K562 (cell line): Measurements from ENCODE around the gene CSNK2A1. TPM values are rescaled to one million over a fixed set of nuclear protein-coding genes. Genes with fewer than 3 reads are reported as not detected.

Experiments
- ATAC-seq: fragments of 200-7000 bp; cut with Tn5 transposase; 3 replicates; pipeline ENCODE4 v1.9.1; 2020; ENCODE audit warnings: moderate library complexity
- BruUV-seq: library from RNA; stranded (reverse); fragments of 400-500 nt; replicated peaks from 2 replicates; lab custom pipeline; 2021; lab: Mats Ljungman, UMichigan
- CTCF ChIA-PET: fragments of 300-600 bp; formaldehyde crosslinking; extraction: SDS; loops from one replicate; lab custom pipeline; 2021; ENCODE audit warnings: low intra/inter-chr PET ratio; lab: Yijun Ruan, JAX
- POLR2A ChIA-PET: fragments of 300-600, 350-650 bp; sonication (Branson Sonifier 250); formaldehyde crosslinking; extraction: SDS; loops from one replicate; lab custom pipeline; 2021; ENCODE audit warnings: antibody characterized with exemption, inconsistent platforms; lab: Yijun Ruan, JAX
- DNase-seq, 4 experiments: peaks; one replicate each; pipeline versions ENCODE4 v3.0.0 to v3.0.0-alpha.2; 2011 to 2018; ENCODE audit warnings: low spot score in 3 of 4, mixed read lengths in 3 of 4; ENCODE audit errors: extremely low read depth in 1 of 4
- FAIRE-seq: peaks from 2 replicates; lab custom pipeline; 2011; peaks lifted over from hg19 to GRCh38; lab: Jason Lieb, UNC
- H2AFZ ChIP-seq: 2 replicates; pipeline ENCODE4 v1.6.0; 2011; ENCODE audit warnings: low read depth, low read length, control low read depth, inconsistent platforms
- H3K27ac ChIP-seq: fragments of 200-600 bp; 3 replicates; pipeline ENCODE4 v1.8.0; 2011; ENCODE audit warnings: low read depth, mild to moderate bottlenecking, control low read depth, inconsistent platforms, low read length, moderate library complexity, mixed read lengths; ENCODE audit errors: extremely low read depth
- H3K27me3 ChIP-seq, 2 experiments: fragments of 300-600 bp in 1 of 2; 2 replicates in 1 of 2; 3 replicates in 1 of 2; pipeline versions ENCODE4 v1.6.0 to v1.8.0; 2011; ENCODE audit warnings: inconsistent platforms in 2 of 2, low read length in 2 of 2, mild to moderate bottlenecking in 1 of 2, mixed read lengths in 1 of 2, moderate library complexity in 1 of 2; ENCODE audit not compliant: control insufficient read depth in 2 of 2, insufficient read depth in 2 of 2
- H3K36me3 ChIP-seq: fragments of 300-600 bp; 3 replicates; pipeline ENCODE4 v1.8.0; 2011; ENCODE audit warnings: mild to moderate bottlenecking, low read length, inconsistent platforms; ENCODE audit not compliant: control insufficient read depth, insufficient read depth
- H3K4me1 ChIP-seq, 2 experiments: fragments of 200-600 bp in 1 of 2; replicated peaks in 1 of 2; 2 replicates in 1 of 2; 3 replicates in 1 of 2; pipeline versions ENCODE4 v1.5.1 to v1.8.0; 2011; ENCODE audit warnings: inconsistent platforms in 2 of 2, low read length in 2 of 2, mild to moderate bottlenecking in 1 of 2, mixed read lengths in 1 of 2, moderate library complexity in 1 of 2; ENCODE audit not compliant: control insufficient read depth in 2 of 2, insufficient read depth in 2 of 2
- H3K4me2 ChIP-seq: 2 replicates; pipeline ENCODE4 v1.6.1; 2011; ENCODE audit warnings: low read length, control low read depth, inconsistent platforms, mixed read lengths; ENCODE audit not compliant: insufficient read depth
- H3K4me3 ChIP-seq: fragments of 200-600 bp; sonication (generic), shearing (Covaris generic); 2 replicates; pipeline ENCODE4 v1.5.1; 2016; ENCODE audit warnings: control low read depth, inconsistent platforms
- H3K79me2 ChIP-seq: fragments of 200-600 bp; 3 replicates; pipeline ENCODE4 v1.8.0; 2011; ENCODE audit warnings: low read length, inconsistent platforms; ENCODE audit not compliant: control insufficient read depth, insufficient read depth
- H3K9ac ChIP-seq, 2 experiments: 2 replicates each; pipeline versions ENCODE4 v1.6.0 to v1.6.1; 2011; ENCODE audit warnings: low read depth in 2 of 2, low read length in 2 of 2, control low read depth in 1 of 2, inconsistent platforms in 1 of 2, mild to moderate bottlenecking in 1 of 2, mixed read lengths in 1 of 2; ENCODE audit not compliant: insufficient read depth in 1 of 2
- H3K9me1 ChIP-seq: one replicate; pipeline ENCODE4 v1.6.0; 2011; ENCODE audit warnings: inconsistent platforms, mild to moderate bottlenecking, low read length, moderate library complexity; ENCODE audit not compliant: control insufficient read depth, insufficient read depth
- H3K9me3 ChIP-seq: replicated peaks from 2 replicates; pipeline ENCODE4 v1.5.1; 2011; ENCODE audit warnings: low read depth, low read length, inconsistent platforms; ENCODE audit not compliant: control insufficient read depth, insufficient read depth
- H4K20me1 ChIP-seq: replicated peaks from 2 replicates; pipeline ENCODE4 v1.6.1; 2011; ENCODE audit warnings: low read length, inconsistent platforms, mixed read lengths; ENCODE audit not compliant: control insufficient read depth, insufficient read depth
- BCOR ChIP-seq: fragments of 450-650 bp; IDR thresholded peaks from 2 replicates; pipeline ENCODE4 v1.6.1; 2016
- CEBPZ ChIP-seq: fragments of 150-350 bp; IDR thresholded peaks from 2 replicates; pipeline ENCODE4 v1.6.1; 2014; ENCODE audit warnings: low read depth, mild to moderate bottlenecking, low read length, borderline replicate concordance
- GATAD2A ChIP-seq: fragments of 450-650 bp; IDR thresholded peaks from 2 replicates; pipeline ENCODE4 v1.6.1; 2017
- RBM25 ChIP-seq: fragments of 200-400 bp; formaldehyde crosslinking; IDR thresholded peaks from 2 replicates; pipeline ENCODE4 v1.6.1; 2018; ENCODE audit warnings: low read length, low read depth, moderate library complexity; ENCODE audit not compliant: severe bottlenecking
- RFX7 ChIP-seq: fragments of 250-450 bp; sonication (Bioruptor Pico); IDR thresholded peaks from 2 replicates; pipeline ENCODE4 v1.5.1; 2021; ENCODE audit warnings: mild to moderate bottlenecking
- RREB1 ChIP-seq: fragments of 250-450 bp; sonication (Bioruptor Pico); IDR thresholded peaks from 2 replicates; pipeline ENCODE4 v1.4.0; 2020
- ZBTB43 ChIP-seq: sonication (generic); formaldehyde crosslinking; IDR thresholded peaks from 2 replicates; pipeline ENCODE4 v1.8.0; 2023; ENCODE audit warnings: mild to moderate bottlenecking, missing genetic modification reagents
- ZC3H4 ChIP-seq: sonication (generic); formaldehyde crosslinking; IDR thresholded peaks from 2 replicates; pipeline ENCODE4 v1.9.0; 2021; ENCODE audit warnings: missing genetic modification reagents, borderline replicate concordance
- ZFP91 ChIP-seq: sonication (generic); formaldehyde crosslinking; IDR thresholded peaks from 2 replicates; pipeline ENCODE4 v1.8.0; 2022; ENCODE audit warnings: mild to moderate bottlenecking, missing genetic modification reagents
- WGBS: fragments of 100-300 bp; shearing (Covaris generic); methylation state at CpG from one replicate; pipeline ENCODE4 v1.1.6; 2016; ENCODE audit warnings: low coverage, mixed read lengths; ENCODE audit not compliant: insufficient coverage; ENCODE audit errors: missing lambda C conversion rate; 5-methylcytosine and 5-hydroxymethylcytosine counted together
- in situ Hi-C: fragments of 300-500 bp; cut with MboI; formaldehyde crosslinking; loops from 4 replicates; pipeline ENCODE4 v1.15.0; 2018; ENCODE audit warnings: inconsistent platforms, mixed read lengths
- intact Hi-C: fragments of 100-400 bp; cut with micrococcal nuclease; formaldehyde crosslinking; loops from 2 replicates; pipeline ENCODE4 v1.14.2; 2022
- polyA plus RNA-seq, 8 experiments: library from polyadenylated mRNA; depleted of rRNA in 4 of 8; stranded (reverse) in 5 of 8; unstranded in 3 of 8; fragments of >200 nt; fragmentation: Nextera tagmentation in 2 of 8; fragmentation: Illumina TruSeq in 1 of 8; extraction: Ambion mirVana in 2 of 8; extraction: Trizol in 1 of 8; gene quantifications; 2 replicates each; pipeline versions ENCODE4 v1.2.1 to v1.2.3, GENCODE V29; 2011 to 2014; ENCODE audit warnings: inconsistent platforms in 1 of 8, missing spikeins in 1 of 8
- total RNA-seq, 7 experiments: library from RNA; depleted of rRNA in 6 of 7; stranded (reverse); fragments of >200 nt in 6 of 7; fragmentation: Illumina TruSeq in 2 of 7; extraction: Trizol in 2 of 7; gene quantifications; 2 replicates each; pipeline versions ENCODE4 v1.2.1 to v1.2.3, GENCODE V29; 2011 to 2021; ENCODE audit warnings: low replicate concordance in 1 of 7

The CSNK2A1 gene
- total and polyA plus RNA-seq, 9 of the 15 experiments (the other 6 are each of a cell fraction or from before 2014, with no cell fraction given), result 71.0 to 251 (median 103) TPM

GRCh38 chr20:562232-562897 is 18.8 kb upstream of the CSNK2A1 start:
- Histone ChIP-seq H3K36me3 (no peaks in the 10 kb centered on the region), H4K20me1 (no peaks in the 10 kb centered on the region), H3K27ac (no peak overlapping the region), H3K4me1 (peaks cover 0 to 15% of the 10 kb centered on the region in 2 experiments; a peak in 3 of 5 replicates), H3K9me3 (no peaks in the 10 kb centered on the region), H3K4me3 (no peak overlapping the region), H3K4me2 (no peak overlapping the region), H3K9me1 (no peaks in the 10 kb centered on the region), H3K79me2 (no peaks in the 10 kb centered on the region), H2AFZ (no peak overlapping the region), H3K27me3 (no peaks in the 10 kb centered on the region), H3K9ac (no peak overlapping the region)
- POLR2A ChIA-PET, result interaction anchor here (0.6 kb wide), 2 partner anchors 262 to 1175 kb away, joined by 3 read pairs; no protein-coding TSS in a partner anchor
- CTCF ChIA-PET, result interaction anchor here (1.1 to 2.8 kb wide), 5 partner anchors 83 to 208 kb away, joined by 3 to 17 read pairs (median 8); partner anchors contain the start of gene SLC52A3
- FAIRE-seq (no peak), DNase-seq (no peak), ATAC-seq (no peak)
- no TSS peak for BruUV-seq
- 56% methylated on average over 4 of the region's 5 CpGs for WGBS
- in situ Hi-C loops, result loop anchor here (5.0 kb wide), 1 partner anchor 175 kb away; no protein-coding TSS in a partner anchor
- intact Hi-C loops, result no loop called here
- TF ChIP-seq ZC3H4 (CRISPR knock-in tag) (no peak), GATAD2A (no peak), ZFP91 (CRISPR knock-in tag) (no peak), CEBPZ (no peak), BCOR (peak; percentile 65), RBM25 (peak; percentile 83), RREB1 (no peak), ZBTB43 (CRISPR knock-in tag) (no peak), RFX7 (CRISPR knock-in tag) (no peak)
